ENCODE results near the gene MRPL17. TPM values are rescaled to one million over a fixed set of nuclear protein-coding genes. Genes with fewer than 3 reads are reported as not detected.
"Not testable (repeated sequence)": the region's sequence is repeated elsewhere in the genome, so short reads cannot be mapped to it uniquely, and the experiment has no call there.

Gene MRPL17
- total RNA-seq, 2 donors from 2014 or later, result 57.6 to 72.6 TPM

DNA sequence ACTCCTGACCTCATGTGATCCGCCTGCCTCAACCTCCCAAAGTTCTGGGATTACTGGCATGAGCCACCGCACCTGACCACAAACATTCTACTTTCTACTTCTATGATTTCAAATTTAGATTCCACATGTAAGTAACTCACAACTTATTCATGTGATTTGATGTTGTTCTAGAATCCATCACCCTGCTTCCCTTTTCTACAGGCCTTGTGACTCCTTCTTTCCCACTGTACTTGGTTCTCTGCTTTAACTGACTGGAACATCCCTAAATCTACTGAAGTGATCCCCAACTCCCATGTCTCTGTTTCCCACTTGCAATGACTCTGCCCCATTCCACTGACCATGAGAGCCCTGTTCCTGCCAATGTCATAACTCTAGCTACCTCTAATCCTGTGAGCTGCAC is 25.7 kb upstream of the MRPL17 start:
- H3K27me3 ChIP-seq (ENCODE audit: control insufficient read depth, insufficient read depth, low read length, poor library complexity, severe bottlenecking), result no peaks in the 10 kb centered on the region
- Mint-ChIP-seq H3K4me3 (no peak overlapping the region), H3K36me3 (ENCODE audit: low read depth) (no peaks in the 10 kb centered on the region), H3K4me1 (no peaks in the 10 kb centered on the region), H3K9me3 (peaks cover 19% of the 10 kb centered on the region), H3K27ac (no peak overlapping the region), H3K27me3 (ENCODE audit: insufficient read depth) (peaks cover 6% of the 10 kb centered on the region)
- 93 to 99% methylated on average over 2 of the region's 2 CpGs for WGBS, 2 experiments (ENCODE audit: insufficient coverage in 1 of 2, insufficient read length in 1 of 2)
- H3K36me3 ChIP-seq (ENCODE audit: control insufficient read depth, insufficient read depth, low read length), result no peaks in the 10 kb centered on the region
- no peak overlapping the region for H3K4me3 ChIP-seq (ENCODE audit: low read length)
- H3K27ac ChIP-seq (ENCODE audit: low read depth, low read length), result no peak overlapping the region
- TF ChIP-seq, protein P1, sequence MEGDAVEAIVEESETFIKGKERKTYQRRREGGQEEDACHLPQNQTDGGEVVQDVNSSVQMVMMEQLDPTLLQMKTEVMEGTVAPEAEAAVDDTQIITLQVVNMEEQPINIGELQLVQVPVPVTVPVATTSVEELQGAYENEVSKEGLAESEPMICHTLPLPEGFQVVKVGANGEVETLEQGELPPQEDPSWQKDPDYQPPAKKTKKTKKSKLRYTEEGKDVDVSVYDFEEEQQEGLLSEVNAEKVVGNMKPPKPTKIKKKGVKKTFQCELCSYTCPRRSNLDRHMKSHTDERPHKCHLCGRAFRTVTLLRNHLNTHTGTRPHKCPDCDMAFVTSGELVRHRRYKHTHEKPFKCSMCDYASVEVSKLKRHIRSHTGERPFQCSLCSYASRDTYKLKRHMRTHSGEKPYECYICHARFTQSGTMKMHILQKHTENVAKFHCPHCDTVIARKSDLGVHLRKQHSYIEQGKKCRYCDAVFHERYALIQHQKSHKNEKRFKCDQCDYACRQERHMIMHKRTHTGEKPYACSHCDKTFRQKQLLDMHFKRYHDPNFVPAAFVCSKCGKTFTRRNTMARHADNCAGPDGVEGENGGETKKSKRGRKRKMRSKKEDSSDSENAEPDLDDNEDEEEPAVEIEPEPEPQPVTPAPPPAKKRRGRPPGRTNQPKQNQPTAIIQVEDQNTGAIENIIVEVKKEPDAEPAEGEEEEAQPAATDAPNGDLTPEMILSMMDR (conservative IDR thresholded peaks at IDR 0.05), result no peak
- no peak for DNase-seq
- H3K9ac ChIP-seq (ENCODE audit: extremely low read depth, low read length, poor library complexity, severe bottlenecking), result no peak overlapping the region
- peaks cover 7% of the 10 kb centered on the region for H3K9me3 ChIP-seq (ENCODE audit: control insufficient read depth, low read length)
- H3K4me1 ChIP-seq (ENCODE audit: control insufficient read depth, insufficient read depth, low read length), result no peaks in the 10 kb centered on the region

GRCh38 chr11:6705905-6706535 is 22.9 kb upstream of the MRPL17 start:
- no peak overlapping the region for H3K27ac Mint-ChIP-seq
- Histone ChIP-seq H3K27me3 (ENCODE audit: control insufficient read depth, insufficient read depth, low read length, poor library complexity, severe bottlenecking) (no peaks in the 10 kb centered on the region), H3K9me3 (ENCODE audit: control insufficient read depth, low read length) (no peaks in the 10 kb centered on the region), H3K4me3 (ENCODE audit: low read length) (no peak overlapping the region), H3K9ac (ENCODE audit: extremely low read depth, low read length, poor library complexity, severe bottlenecking) (no peak overlapping the region), H3K27ac (ENCODE audit: low read depth, low read length) (no peak overlapping the region), H3K36me3 (ENCODE audit: control insufficient read depth, insufficient read depth, low read length) (no peaks in the 10 kb centered on the region), H3K4me1 (ENCODE audit: control insufficient read depth, insufficient read depth, low read length) (no peaks in the 10 kb centered on the region)
- peak; percentile 76 for DNase-seq
- H3K9me3 Mint-ChIP-seq, result peaks cover 2% of the 10 kb centered on the region
- TF ChIP-seq, protein P1 (conservative IDR thresholded peaks at IDR 0.05), result peak; percentile 91
- H3K27me3 Mint-ChIP-seq (ENCODE audit: insufficient read depth), result peaks cover 5% of the 10 kb centered on the region
- 43 to 66% methylated on average over 5 to 7 of the region's 7 CpGs for WGBS, 2 experiments (ENCODE audit: insufficient coverage in 1 of 2, insufficient read length in 1 of 2)
- H3K36me3 Mint-ChIP-seq (ENCODE audit: low read depth), result no peaks in the 10 kb centered on the region
- peaks cover 6% of the 10 kb centered on the region for H3K4me1 Mint-ChIP-seq
- no peak overlapping the region for H3K4me3 Mint-ChIP-seq

GRCh38 chr11:6703247-6704063 is 20.3 kb upstream of the MRPL17 start:
- peak; percentile 81 for DNase-seq
- Histone ChIP-seq H3K9me3 (ENCODE audit: control insufficient read depth, low read length) (no peaks in the 10 kb centered on the region), H3K4me3 (ENCODE audit: low read length) (no peak overlapping the region), H3K4me1 (ENCODE audit: control insufficient read depth, insufficient read depth, low read length) (no peaks in the 10 kb centered on the region), H3K36me3 (ENCODE audit: control insufficient read depth, insufficient read depth, low read length) (no peaks in the 10 kb centered on the region), H3K27ac (ENCODE audit: low read depth, low read length) (no peak overlapping the region), H3K27me3 (ENCODE audit: control insufficient read depth, insufficient read depth, low read length, poor library complexity, severe bottlenecking) (peaks cover 16% of the 10 kb centered on the region), H3K9ac (ENCODE audit: extremely low read depth, low read length, poor library complexity, severe bottlenecking) (no peak overlapping the region)
- no peaks in the 10 kb centered on the region for H3K9me3 Mint-ChIP-seq
- no peak overlapping the region for H3K4me3 Mint-ChIP-seq
- H3K27me3 Mint-ChIP-seq (ENCODE audit: insufficient read depth), result no peaks in the 10 kb centered on the region
- 98 to 100% methylated on average over 1 to 2 of the region's 2 CpGs for WGBS, 2 experiments (ENCODE audit: insufficient coverage in 1 of 2, insufficient read length in 1 of 2)
- no peaks in the 10 kb centered on the region for H3K36me3 Mint-ChIP-seq (ENCODE audit: low read depth)
- peaks cover 6% of the 10 kb centered on the region for H3K4me1 Mint-ChIP-seq
- no peak overlapping the region for H3K27ac Mint-ChIP-seq
- TF ChIP-seq, protein P1 (conservative IDR thresholded peaks at IDR 0.05), result peak; percentile 82

- not testable (repeated sequence) for H3K27ac ChIP-seq (ENCODE audit: low read depth, low read length); H3K4me1 ChIP-seq (ENCODE audit: control insufficient read depth, insufficient read depth, low read length); H3K4me3 ChIP-seq (ENCODE audit: low read length); H3K9me3 Mint-ChIP-seq; H3K4me1 Mint-ChIP-seq; H3K9ac ChIP-seq (ENCODE audit: extremely low read depth, low read length, poor library complexity, severe bottlenecking); DNase-seq; H3K9me3 ChIP-seq (ENCODE audit: control insufficient read depth, low read length); H3K36me3 ChIP-seq (ENCODE audit: control insufficient read depth, insufficient read depth, low read length); H3K27me3 Mint-ChIP-seq (ENCODE audit: insufficient read depth); H3K36me3 Mint-ChIP-seq (ENCODE audit: low read depth); H3K27ac Mint-ChIP-seq; H3K4me3 Mint-ChIP-seq
- WGBS, 2 experiments (ENCODE audit: insufficient coverage in 1 of 2, insufficient read length in 1 of 2), result 75% methylated on average over 1 of the region's 3 CpGs; no CpG with 5 or more reads in 1 of the 2 experiments
- peaks cover 18% of the 10 kb centered on the region for H3K27me3 ChIP-seq (ENCODE audit: control insufficient read depth, insufficient read depth, low read length, poor library complexity, severe bottlenecking)
These were observed 18.8 kb upstream of the MRPL17 start for GRCh38 chr11:6701955-6702354.

Measured in endodermal cell (in vitro differentiated cells).